ENCODE results near the gene CDK17.

GRCh38 chr12:96436366-96437170, 36.3 kb upstream of the CDK17 start:
- TF ChIP-seq, protein P1, sequence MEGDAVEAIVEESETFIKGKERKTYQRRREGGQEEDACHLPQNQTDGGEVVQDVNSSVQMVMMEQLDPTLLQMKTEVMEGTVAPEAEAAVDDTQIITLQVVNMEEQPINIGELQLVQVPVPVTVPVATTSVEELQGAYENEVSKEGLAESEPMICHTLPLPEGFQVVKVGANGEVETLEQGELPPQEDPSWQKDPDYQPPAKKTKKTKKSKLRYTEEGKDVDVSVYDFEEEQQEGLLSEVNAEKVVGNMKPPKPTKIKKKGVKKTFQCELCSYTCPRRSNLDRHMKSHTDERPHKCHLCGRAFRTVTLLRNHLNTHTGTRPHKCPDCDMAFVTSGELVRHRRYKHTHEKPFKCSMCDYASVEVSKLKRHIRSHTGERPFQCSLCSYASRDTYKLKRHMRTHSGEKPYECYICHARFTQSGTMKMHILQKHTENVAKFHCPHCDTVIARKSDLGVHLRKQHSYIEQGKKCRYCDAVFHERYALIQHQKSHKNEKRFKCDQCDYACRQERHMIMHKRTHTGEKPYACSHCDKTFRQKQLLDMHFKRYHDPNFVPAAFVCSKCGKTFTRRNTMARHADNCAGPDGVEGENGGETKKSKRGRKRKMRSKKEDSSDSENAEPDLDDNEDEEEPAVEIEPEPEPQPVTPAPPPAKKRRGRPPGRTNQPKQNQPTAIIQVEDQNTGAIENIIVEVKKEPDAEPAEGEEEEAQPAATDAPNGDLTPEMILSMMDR (IDR thresholded peaks at IDR 0.05), result no peak
- no peak for TF ChIP-seq POLR2A (IDR thresholded peaks at IDR 0.05)

Data from uterus (tissue), 2 donors.